Tibial nerve (tissue), 3 donors: Measurements from ENCODE around the gene LRBA.

Experiments
- POLR2A ChIP-seq, 2 donors: fragments of 450-650 bp; IDR thresholded peaks; one replicate each; pipeline ENCODE4 v1.6.1; 2017; ENCODE audit warnings: antibody characterized with exemption in 2 of 2, mild to moderate bottlenecking in 2 of 2, moderate library complexity in 2 of 2
- TF ChIP-seq, protein P1 (sequence below), 5 experiments: fragments of 200-600 bp in 3 of 5; fragments of 450-650 bp in 2 of 5; sonication (generic) in 3 of 5; IDR thresholded peaks; one replicate each; pipeline ENCODE4 v1.5.1; 2016 to 2019; ENCODE audit warnings: antibody characterized with exemption in 5 of 5, mild to moderate bottlenecking in 3 of 5, moderate library complexity in 2 of 5

DNA sequence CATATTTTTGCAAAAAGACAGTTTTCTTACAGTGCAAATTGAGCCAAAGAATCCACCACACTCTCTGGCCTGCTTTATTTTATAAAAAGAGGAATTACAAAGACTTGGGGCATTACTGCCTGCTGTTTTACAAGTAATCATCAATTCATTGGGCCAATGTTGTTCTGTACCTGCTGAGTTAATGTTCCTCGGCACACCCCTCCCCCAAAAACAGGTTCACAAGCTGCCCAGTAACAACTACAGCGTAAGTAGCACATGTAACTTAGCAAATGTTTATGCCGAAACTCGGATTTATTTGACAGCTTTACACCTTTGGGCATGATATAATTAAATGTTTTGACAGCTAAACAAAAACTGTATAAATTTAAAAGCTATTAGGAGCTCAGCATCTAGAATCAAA lies 647.8 kb downstream of the LRBA start:
- TF ChIP-seq, protein P1, sequence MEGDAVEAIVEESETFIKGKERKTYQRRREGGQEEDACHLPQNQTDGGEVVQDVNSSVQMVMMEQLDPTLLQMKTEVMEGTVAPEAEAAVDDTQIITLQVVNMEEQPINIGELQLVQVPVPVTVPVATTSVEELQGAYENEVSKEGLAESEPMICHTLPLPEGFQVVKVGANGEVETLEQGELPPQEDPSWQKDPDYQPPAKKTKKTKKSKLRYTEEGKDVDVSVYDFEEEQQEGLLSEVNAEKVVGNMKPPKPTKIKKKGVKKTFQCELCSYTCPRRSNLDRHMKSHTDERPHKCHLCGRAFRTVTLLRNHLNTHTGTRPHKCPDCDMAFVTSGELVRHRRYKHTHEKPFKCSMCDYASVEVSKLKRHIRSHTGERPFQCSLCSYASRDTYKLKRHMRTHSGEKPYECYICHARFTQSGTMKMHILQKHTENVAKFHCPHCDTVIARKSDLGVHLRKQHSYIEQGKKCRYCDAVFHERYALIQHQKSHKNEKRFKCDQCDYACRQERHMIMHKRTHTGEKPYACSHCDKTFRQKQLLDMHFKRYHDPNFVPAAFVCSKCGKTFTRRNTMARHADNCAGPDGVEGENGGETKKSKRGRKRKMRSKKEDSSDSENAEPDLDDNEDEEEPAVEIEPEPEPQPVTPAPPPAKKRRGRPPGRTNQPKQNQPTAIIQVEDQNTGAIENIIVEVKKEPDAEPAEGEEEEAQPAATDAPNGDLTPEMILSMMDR (IDR thresholded peaks at IDR 0.05) = no peak
- TF ChIP-seq POLR2A (IDR thresholded peaks at IDR 0.05) = no peak
